Stimulated activated effector memory CD8-positive, alpha-beta T cell treated with anti-CD3 and anti-CD28 coated beads, Interleukin-12 subunit alpha, Interleukin-12 subunit beta, amount 100 ng/mL, for 72 hours (primary cell): ENCODE results near the gene SPAG17.

Experiments used
- ATAC-seq: fragments of 150-1000 bp; cut with Tn5 transposase; 2 replicates; pipeline ENCODE4 v1.10.0; 2021
- DNase-seq, 2 donors: peaks; one replicate each; pipeline ENCODE4 v3.0.0; 2021 to 2022; ENCODE audit warnings: low spot score in 2 of 2
- H3K27ac Mint-ChIP-seq: one replicate; pipeline ENCODE4 v1.8.0; 2022; ENCODE audit warnings: mild to moderate bottlenecking, mixed read lengths
- H3K36me3 Mint-ChIP-seq: one replicate; pipeline ENCODE4 v1.8.0; 2022; ENCODE audit warnings: mild to moderate bottlenecking, mixed read lengths
- H3K4me1 Mint-ChIP-seq: one replicate; pipeline ENCODE4 v1.8.0; 2022; ENCODE audit warnings: mixed read lengths
- H3K4me3 Mint-ChIP-seq: one replicate; pipeline ENCODE4 v1.8.0; 2022; ENCODE audit warnings: mild to moderate bottlenecking, mixed read lengths
- H3K9me3 Mint-ChIP-seq: one replicate; pipeline ENCODE4 v1.8.0; 2022; ENCODE audit warnings: mixed read lengths

SPAG17 gene

DNA sequence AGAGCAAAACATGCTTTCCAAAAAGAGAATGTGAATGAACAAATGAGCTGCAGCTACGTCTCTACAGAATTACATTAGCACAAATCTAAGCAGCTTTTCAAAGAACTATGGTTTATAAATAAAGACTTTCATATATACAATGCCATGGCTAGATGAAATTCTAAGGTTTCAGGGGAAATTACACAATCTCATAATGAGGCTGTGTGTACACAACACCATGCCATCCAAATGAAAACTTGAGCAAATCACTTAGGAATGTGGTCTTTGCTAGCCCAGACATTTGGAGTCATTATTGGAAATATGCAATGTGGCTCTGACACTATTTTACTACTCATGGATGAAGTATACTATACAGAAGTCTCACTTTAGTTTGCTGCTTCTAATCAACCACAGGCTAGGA lies 37.5 kb downstream of the SPAG17 start:
- Mint-ChIP-seq H3K4me3 (no peak overlapping the region), H3K27ac (no peak overlapping the region), H3K9me3 (no peaks in the 10 kb centered on the region), H3K4me1 (no peaks in the 10 kb centered on the region), H3K36me3 (no peaks in the 10 kb centered on the region)
- DNase-seq (no peak), ATAC-seq (no peak)

DNA sequence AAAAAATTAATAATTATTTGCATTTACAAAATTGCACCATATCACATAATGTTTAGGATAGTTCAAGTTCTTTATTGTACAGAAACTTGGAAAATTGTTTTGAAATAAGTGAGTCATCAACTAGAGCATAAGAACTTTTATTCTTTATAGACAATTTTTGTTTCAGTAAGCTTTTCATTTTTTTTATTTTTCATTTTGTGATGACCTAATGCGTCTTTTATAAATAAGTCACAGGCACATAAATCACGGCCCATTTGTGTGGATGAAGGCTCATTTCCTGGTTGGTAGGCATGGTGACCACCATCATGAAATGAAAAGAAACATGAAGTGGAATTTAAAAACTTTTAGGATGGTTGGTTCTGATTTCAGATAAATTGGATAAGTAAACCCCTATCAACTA lies 39.3 kb downstream of the SPAG17 start:
- no peak for ATAC-seq
- H3K4me1 Mint-ChIP-seq, result no peaks in the 10 kb centered on the region
- H3K36me3 Mint-ChIP-seq, result no peaks in the 10 kb centered on the region
- no peaks in the 10 kb centered on the region for H3K9me3 Mint-ChIP-seq
- DNase-seq, result no peak
- no peak overlapping the region for H3K4me3 Mint-ChIP-seq
- H3K27ac Mint-ChIP-seq, result no peak overlapping the region

GRCh38 chr1:118144684-118145083 lies 40.3 kb downstream of the SPAG17 start:
- H3K9me3 Mint-ChIP-seq, result no peaks in the 10 kb centered on the region
- H3K36me3 Mint-ChIP-seq, result no peaks in the 10 kb centered on the region
- no peaks in the 10 kb centered on the region for H3K4me1 Mint-ChIP-seq
- H3K27ac Mint-ChIP-seq, result no peak overlapping the region
- H3K4me3 Mint-ChIP-seq, result no peak overlapping the region
- DNase-seq, result no peak
- ATAC-seq, result no peak

- ATAC-seq (no peak), DNase-seq (no peak)
- Mint-ChIP-seq H3K4me1 (no peaks in the 10 kb centered on the region), H3K27ac (no peak overlapping the region), H3K9me3 (no peaks in the 10 kb centered on the region), H3K36me3 (no peaks in the 10 kb centered on the region), H3K4me3 (no peak overlapping the region)
These were observed 41.2 kb downstream of the SPAG17 start for GRCh38 chr1:118143831-118144230.

GRCh38 chr1:118143121-118143520 lies 41.9 kb downstream of the SPAG17 start:
- no peak for ATAC-seq
- Mint-ChIP-seq H3K36me3 (no peaks in the 10 kb centered on the region), H3K4me1 (no peaks in the 10 kb centered on the region), H3K9me3 (no peaks in the 10 kb centered on the region), H3K27ac (no peak overlapping the region), H3K4me3 (no peak overlapping the region)
- no peak for DNase-seq

DNA sequence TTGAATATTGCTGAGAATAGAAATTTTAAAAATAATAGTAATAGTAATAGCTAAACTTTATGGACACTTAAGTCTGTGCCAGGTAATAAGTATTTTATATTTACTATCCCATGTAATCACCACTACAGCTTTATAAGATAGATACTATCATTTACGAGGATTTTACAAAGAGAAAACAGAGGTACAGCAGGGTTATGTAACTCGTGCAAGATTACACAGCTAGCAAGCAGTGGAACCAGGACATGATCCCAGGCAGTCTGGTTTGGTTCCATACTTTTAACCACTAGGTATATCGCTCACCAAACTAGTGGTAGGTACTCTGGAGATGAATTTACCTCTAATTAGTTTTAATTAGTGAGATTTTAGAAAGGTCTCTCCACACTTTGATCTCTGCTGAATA lies 42.5 kb downstream of the SPAG17 start:
- no peak overlapping the region for H3K4me3 Mint-ChIP-seq
- no peaks in the 10 kb centered on the region for H3K9me3 Mint-ChIP-seq
- H3K27ac Mint-ChIP-seq, result no peak overlapping the region
- no peaks in the 10 kb centered on the region for H3K4me1 Mint-ChIP-seq
- ATAC-seq, result no peak
- DNase-seq, result no peak
- no peaks in the 10 kb centered on the region for H3K36me3 Mint-ChIP-seq

- Mint-ChIP-seq H3K4me3 (no peak overlapping the region), H3K9me3 (no peaks in the 10 kb centered on the region), H3K36me3 (no peaks in the 10 kb centered on the region), H3K4me1 (no peaks in the 10 kb centered on the region), H3K27ac (no peak overlapping the region)
- DNase-seq (no peak), ATAC-seq (no peak)
These were observed 47.1 kb downstream of the SPAG17 start for GRCh38 chr1:118137900-118138299.

DNA sequence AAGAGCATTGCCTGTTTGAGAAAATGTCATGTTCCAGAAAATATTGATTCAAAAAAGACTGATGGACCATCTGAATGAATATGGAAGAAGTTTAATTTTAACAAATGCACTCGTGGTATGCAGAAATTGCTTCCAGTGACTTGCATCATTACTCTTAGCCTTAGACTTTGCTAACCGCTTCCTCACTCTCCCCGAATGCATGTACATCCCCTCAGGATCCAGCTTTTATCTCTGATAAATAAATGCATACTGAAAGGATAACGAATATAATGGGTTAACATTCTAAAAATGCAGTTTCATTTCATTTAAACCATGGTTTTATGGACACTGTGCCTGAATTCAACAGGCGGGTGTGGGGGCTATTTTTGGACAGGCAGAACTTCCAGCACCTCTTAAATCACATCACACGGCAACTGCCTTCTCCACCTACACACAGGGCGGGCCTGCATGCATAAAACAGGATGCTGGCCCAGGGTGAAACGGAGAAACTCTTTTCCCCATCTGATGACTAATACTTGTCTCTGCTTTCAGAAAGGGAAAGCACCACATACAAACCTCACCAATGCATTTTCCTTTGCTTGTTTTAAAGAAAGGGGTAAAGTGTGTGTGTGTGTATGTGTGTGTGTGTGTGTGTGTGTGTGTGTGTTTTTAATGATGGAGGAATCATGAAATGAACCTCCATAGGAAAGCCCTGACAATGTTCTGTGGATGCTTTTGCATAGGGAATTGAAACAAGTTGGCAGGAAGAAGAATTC lies 48.7 kb downstream of the SPAG17 start:
- H3K36me3 Mint-ChIP-seq, result no peaks in the 10 kb centered on the region
- no peak overlapping the region for H3K4me3 Mint-ChIP-seq
- no peaks in the 10 kb centered on the region for H3K4me1 Mint-ChIP-seq
- no peak overlapping the region for H3K27ac Mint-ChIP-seq
- DNase-seq (peak in 1 of 2 donors; percentile 51), ATAC-seq (peak; percentile 67)
- peaks cover under 1% of the 10 kb centered on the region for H3K9me3 Mint-ChIP-seq

DNA sequence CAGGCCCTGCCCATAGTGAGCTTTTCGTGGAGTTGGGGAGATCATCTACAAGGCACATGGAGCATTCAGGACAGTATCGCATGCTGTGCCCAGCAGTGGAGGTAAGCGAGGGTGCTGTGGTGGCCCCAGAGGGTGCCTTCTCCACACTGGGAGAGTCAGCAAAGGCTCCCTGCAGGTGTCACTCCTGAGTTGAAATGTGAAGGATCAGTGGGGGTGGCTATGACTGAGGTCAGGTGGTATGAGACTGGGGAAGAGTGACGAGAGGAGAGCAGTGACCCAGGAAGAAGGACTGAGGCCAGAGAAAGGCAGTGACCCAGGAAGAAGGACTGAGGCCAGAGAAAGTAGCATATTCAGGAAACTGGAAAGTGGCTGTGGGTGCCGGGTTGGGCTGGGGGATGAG lies 53.0 kb downstream of the SPAG17 start:
- no peaks in the 10 kb centered on the region for H3K4me1 Mint-ChIP-seq
- DNase-seq (no peak), ATAC-seq (peak; percentile 26)
- H3K4me3 Mint-ChIP-seq, result no peak overlapping the region
- H3K36me3 Mint-ChIP-seq, result no peaks in the 10 kb centered on the region
- no peak overlapping the region for H3K27ac Mint-ChIP-seq
- H3K9me3 Mint-ChIP-seq, result peaks cover 8% of the 10 kb centered on the region

- Mint-ChIP-seq H3K36me3 (no peaks in the 10 kb centered on the region), H3K27ac (no peak overlapping the region), H3K4me1 (no peaks in the 10 kb centered on the region), H3K9me3 (peaks cover 8% of the 10 kb centered on the region), H3K4me3 (no peak overlapping the region)
- no peak for ATAC-seq
- DNase-seq, result no peak
These were observed 56.3 kb downstream of the SPAG17 start for GRCh38 chr1:118128761-118129160.

DNA sequence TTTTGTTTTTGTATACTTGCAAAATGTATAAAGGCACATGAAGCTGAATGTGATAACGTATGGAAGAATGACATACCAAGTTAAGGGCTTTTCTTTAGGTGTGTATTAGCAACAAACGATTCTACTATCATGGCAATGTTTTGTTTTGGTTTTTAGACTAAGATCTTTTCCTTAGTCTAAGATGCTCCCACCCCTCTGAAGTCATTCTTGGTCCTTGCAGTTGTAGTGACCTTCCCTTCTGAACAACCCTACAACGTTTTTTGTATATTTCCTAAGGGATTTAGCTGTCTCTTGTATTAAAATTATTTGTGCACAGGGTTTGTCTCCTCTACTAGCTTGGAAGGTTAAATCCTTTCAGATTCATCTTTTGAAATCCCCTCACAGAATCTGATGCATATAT lies 61.0 kb downstream of the SPAG17 start:
- H3K9me3 Mint-ChIP-seq, result no peaks in the 10 kb centered on the region
- ATAC-seq, result no peak

DNA sequence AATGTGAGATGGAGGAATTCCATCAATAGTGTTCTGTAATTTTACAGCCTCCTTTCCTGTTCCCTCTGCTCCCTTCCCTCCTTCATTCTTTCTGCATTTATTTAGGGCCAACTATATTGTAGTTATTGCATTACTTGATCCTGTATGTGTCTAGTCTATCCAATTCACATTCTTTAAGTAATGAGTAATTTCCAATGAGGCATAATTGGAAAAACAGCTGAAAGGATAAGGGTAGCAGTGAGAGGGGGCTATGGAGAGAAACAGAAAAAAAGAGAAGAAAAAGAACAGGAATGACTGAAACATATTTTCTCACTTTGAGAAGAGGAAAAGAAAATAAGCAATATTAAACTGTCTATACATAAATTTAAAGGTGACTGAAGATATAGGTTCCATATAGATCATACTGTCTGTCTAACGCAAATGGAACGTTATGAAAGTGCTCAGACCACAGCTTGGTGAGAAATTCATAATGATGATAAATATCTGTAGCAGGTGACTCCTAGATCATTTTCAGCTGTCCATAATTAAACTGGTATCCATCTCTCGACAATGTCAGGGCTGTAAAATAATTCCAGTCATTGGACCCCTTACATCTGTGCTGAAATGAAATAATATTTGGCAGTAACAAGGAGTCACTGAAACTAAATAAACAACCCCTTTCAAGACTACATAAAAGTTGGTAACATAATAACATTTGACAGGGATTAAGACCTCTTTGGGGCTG lies 61.8 kb downstream of the SPAG17 start:
- Mint-ChIP-seq H3K4me3 (no peak overlapping the region), H3K27ac (no peak overlapping the region), H3K9me3 (no peaks in the 10 kb centered on the region), H3K4me1 (no peaks in the 10 kb centered on the region), H3K36me3 (no peaks in the 10 kb centered on the region)
- no peak for ATAC-seq
- no peak for DNase-seq

More for the DNA sequence above, 61.0 kb downstream of the SPAG17 start:
- Mint-ChIP-seq H3K4me3 (no peak overlapping the region), H3K4me1 (no peaks in the 10 kb centered on the region), H3K36me3 (no peaks in the 10 kb centered on the region), H3K27ac (no peak overlapping the region)
- no peak for DNase-seq

DNA sequence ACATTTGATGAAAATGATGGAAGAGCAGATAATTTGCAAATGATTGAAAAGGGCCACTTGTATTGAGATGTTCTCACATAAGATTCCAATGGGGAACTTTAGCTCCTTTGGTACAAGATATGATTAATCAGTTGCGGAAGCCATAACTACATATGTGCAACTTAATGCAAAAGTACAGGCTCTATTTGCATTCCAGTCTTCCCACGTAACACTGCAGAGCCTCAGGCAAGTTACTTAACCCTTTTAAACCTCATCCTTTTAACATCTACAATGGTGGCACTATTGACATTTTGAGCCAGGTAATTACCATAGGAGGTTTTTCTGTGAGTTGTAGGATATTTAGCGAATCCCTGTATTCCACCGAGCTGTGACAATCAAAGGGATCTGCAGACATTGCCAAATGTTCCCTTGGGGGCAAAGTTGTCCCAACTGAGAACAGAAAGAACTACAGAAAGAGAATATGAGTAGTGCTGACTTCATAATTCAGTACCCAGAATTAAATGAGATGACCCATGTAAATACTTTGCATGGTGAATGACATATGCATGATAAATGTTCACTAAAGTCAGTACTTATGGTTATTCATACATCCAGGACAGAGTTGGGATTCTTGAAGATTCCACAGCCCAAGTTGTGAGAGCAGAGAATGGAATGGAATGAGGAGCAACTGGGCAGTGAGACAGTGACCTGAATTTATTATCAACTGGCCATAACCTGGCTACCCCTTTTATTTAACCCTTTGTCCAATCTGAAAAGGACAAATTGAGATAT lies 62.6 kb downstream of the SPAG17 start:
- Mint-ChIP-seq H3K36me3 (no peaks in the 10 kb centered on the region), H3K27ac (no peak overlapping the region)

DNA sequence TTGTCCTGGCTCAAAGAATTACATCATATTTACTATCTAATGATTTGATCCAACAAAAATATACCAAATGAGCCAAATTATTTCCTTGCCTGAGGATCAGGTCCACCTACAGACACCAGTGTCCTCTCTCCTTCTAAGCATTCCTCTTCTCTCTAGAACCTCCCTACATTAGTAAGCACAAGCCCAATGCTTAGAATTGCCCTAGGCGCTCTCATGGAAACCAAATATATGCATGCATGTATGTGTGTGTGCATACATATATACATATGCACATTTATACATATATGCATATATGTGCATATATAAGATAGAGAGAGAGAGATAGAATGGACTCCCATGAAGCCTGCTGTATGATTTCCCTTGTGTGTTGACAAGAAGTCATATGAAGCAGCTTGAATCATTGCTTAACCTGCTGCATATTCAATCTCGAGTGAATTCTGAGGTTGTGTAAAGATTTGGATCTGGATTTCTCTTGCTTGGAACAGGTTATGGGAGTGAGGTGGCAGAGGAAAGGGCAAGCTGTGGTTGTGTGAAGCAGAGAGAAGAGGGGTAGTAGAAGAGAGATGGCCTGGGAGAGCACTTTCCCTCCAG lies 66.1 kb downstream of the SPAG17 start:
- DNase-seq, result no peak
- Mint-ChIP-seq H3K4me3 (no peak overlapping the region), H3K27ac (no peak overlapping the region), H3K4me1 (no peaks in the 10 kb centered on the region), H3K36me3 (no peaks in the 10 kb centered on the region), H3K9me3 (no peaks in the 10 kb centered on the region)
- ATAC-seq, result no peak

More for the DNA sequence above, 62.6 kb downstream of the SPAG17 start:
- ATAC-seq (no peak), DNase-seq (no peak)
- Mint-ChIP-seq H3K9me3 (no peaks in the 10 kb centered on the region), H3K4me3 (no peak overlapping the region), H3K4me1 (no peaks in the 10 kb centered on the region)

GRCh38 chr1:118118469-118118868 lies 66.6 kb downstream of the SPAG17 start:
- no peaks in the 10 kb centered on the region for H3K36me3 Mint-ChIP-seq
- ATAC-seq, result no peak
- no peak overlapping the region for H3K4me3 Mint-ChIP-seq
- H3K4me1 Mint-ChIP-seq, result no peaks in the 10 kb centered on the region
- H3K9me3 Mint-ChIP-seq, result no peaks in the 10 kb centered on the region
- H3K27ac Mint-ChIP-seq, result no peak overlapping the region
- no peak for DNase-seq
